ENCODE results near the gene SCGN.

Gene SCGN, protein sequence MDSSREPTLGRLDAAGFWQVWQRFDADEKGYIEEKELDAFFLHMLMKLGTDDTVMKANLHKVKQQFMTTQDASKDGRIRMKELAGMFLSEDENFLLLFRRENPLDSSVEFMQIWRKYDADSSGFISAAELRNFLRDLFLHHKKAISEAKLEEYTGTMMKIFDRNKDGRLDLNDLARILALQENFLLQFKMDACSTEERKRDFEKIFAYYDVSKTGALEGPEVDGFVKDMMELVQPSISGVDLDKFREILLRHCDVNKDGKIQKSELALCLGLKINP

GRCh38 chr6:25652007-25652515 lies at the start of gene SCGN:
Gene SCGN, plus strand, starts transcription at chr6:25652215. Its CDS starts 189 bp downstream, at chr6:25652404.
- no peak within 1 kb of the TSS for H3K27ac Mint-ChIP-seq
- no peak within 1 kb of the TSS for H3K4me3 Mint-ChIP-seq
- H3K9me3 Mint-ChIP-seq (ENCODE audit: low read depth), result no peaks in the 10 kb centered on the region
- no peaks in the 10 kb centered on the region for H3K4me1 Mint-ChIP-seq (ENCODE audit: low read depth)
- H3K27me3 Mint-ChIP-seq, result peaks cover 39% of the 10 kb centered on the region
- no peaks in the 10 kb centered on the region for H3K36me3 Mint-ChIP-seq

GRCh38 chr6:25602674-25602982 lies 49.4 kb upstream of the SCGN start:
- Mint-ChIP-seq H3K4me1 (ENCODE audit: low read depth) (peaks cover 3% of the 10 kb centered on the region), H3K36me3 (peaks cover 5% of the 10 kb centered on the region), H3K9me3 (ENCODE audit: low read depth) (no peaks in the 10 kb centered on the region), H3K27me3 (no peaks in the 10 kb centered on the region), H3K4me3 (no peak overlapping the region), H3K27ac (no peak overlapping the region)

GRCh38 chr6:25603251-25603650 lies 48.8 kb upstream of the SCGN start:
- Mint-ChIP-seq H3K4me1 (ENCODE audit: low read depth) (peaks cover 3% of the 10 kb centered on the region), H3K36me3 (peaks cover 5% of the 10 kb centered on the region), H3K27me3 (no peaks in the 10 kb centered on the region), H3K4me3 (no peak overlapping the region), H3K9me3 (ENCODE audit: low read depth) (no peaks in the 10 kb centered on the region), H3K27ac (no peak overlapping the region)

DNA sequence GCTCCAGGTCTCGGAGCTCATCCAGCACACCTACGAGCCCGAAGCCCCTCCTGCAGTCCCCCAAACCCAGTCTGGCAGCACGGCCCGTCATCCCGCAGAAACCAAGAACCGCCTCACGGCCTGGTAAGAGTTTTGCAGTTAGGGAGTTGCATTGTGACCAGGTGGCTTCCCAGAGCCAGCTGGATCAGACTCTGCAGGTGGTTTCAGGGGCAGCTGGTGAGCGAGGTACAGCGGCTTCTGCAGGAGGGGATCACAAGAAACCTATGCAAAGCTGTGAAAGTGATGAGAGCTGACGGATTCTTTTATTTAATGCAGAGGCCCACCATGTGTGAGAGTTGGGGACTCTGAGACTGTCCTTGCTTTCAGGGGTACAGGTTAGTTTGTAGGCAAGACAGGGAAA lies 45.9 kb upstream of the SCGN start:
- peaks cover 3% of the 10 kb centered on the region for H3K4me1 Mint-ChIP-seq (ENCODE audit: low read depth)
- H3K36me3 Mint-ChIP-seq, result peaks cover 3% of the 10 kb centered on the region
- no peak overlapping the region for H3K27ac Mint-ChIP-seq
- H3K4me3 Mint-ChIP-seq, result no peak overlapping the region
- H3K27me3 Mint-ChIP-seq, result no peaks in the 10 kb centered on the region
- H3K9me3 Mint-ChIP-seq (ENCODE audit: low read depth), result no peaks in the 10 kb centered on the region

GRCh38 chr6:25608558-25609174 lies 43.3 kb upstream of the SCGN start:
- no peaks in the 10 kb centered on the region for H3K27me3 Mint-ChIP-seq
- peaks cover 5% of the 10 kb centered on the region for H3K36me3 Mint-ChIP-seq
- no peak overlapping the region for H3K27ac Mint-ChIP-seq
- no peaks in the 10 kb centered on the region for H3K4me1 Mint-ChIP-seq (ENCODE audit: low read depth)
- no peak overlapping the region for H3K4me3 Mint-ChIP-seq
- no peaks in the 10 kb centered on the region for H3K9me3 Mint-ChIP-seq (ENCODE audit: low read depth)

DNA sequence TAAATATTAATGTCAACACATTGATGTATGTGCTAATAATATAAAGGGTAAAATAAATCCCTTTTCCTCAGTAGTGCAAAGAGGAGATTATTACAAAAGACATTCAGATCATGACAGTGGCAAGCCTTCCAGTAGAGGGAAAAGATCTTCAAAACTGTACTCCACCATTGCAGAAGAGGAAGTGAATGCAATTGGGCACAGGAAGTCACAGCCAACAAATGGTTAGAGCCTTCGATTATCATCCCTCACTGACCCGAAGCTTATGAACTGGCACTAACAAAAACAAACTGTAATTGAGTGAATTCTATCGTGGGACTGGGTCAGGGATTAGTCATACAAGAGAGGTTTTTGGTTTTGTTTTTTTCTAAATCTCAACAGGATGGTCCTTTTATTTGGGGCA lies 39.3 kb upstream of the SCGN start:
- Mint-ChIP-seq H3K4me1 (ENCODE audit: low read depth) (no peaks in the 10 kb centered on the region), H3K9me3 (ENCODE audit: low read depth) (no peaks in the 10 kb centered on the region), H3K4me3 (no peak overlapping the region), H3K27ac (no peak overlapping the region), H3K27me3 (no peaks in the 10 kb centered on the region), H3K36me3 (peaks cover 2% of the 10 kb centered on the region)

- H3K36me3 Mint-ChIP-seq, result peaks cover 4% of the 10 kb centered on the region
- H3K4me1 Mint-ChIP-seq (ENCODE audit: low read depth), result no peaks in the 10 kb centered on the region
- H3K27me3 Mint-ChIP-seq, result no peaks in the 10 kb centered on the region
- no peak overlapping the region for H3K27ac Mint-ChIP-seq
- no peaks in the 10 kb centered on the region for H3K9me3 Mint-ChIP-seq (ENCODE audit: low read depth)
- H3K4me3 Mint-ChIP-seq, result no peak overlapping the region
Observed at GRCh38 chr6:25613415-25613814, 38.6 kb upstream of the SCGN start.

DNA sequence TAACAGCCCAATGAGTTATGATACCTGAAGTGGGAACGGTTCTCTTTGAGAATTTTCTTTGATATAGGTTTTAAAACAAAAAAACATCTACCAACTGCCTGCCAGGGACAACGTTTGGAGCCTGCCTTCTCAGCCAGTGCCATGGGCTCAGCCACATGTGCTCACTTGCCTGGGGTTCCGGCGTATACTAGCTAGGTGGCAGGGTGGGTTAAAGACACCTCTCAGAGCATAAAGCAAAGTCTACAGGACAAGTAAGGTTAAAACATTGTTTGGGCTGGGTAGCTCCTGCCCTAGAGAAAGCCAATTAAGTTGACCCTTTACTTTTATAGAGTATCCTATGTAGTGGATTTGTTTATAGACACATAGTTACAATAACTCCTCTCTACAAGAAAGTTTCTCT lies 38.0 kb upstream of the SCGN start:
- no peaks in the 10 kb centered on the region for H3K9me3 Mint-ChIP-seq (ENCODE audit: low read depth)
- no peaks in the 10 kb centered on the region for H3K4me1 Mint-ChIP-seq (ENCODE audit: low read depth)
- H3K36me3 Mint-ChIP-seq, result peaks cover 5% of the 10 kb centered on the region
- no peak overlapping the region for H3K4me3 Mint-ChIP-seq
- no peaks in the 10 kb centered on the region for H3K27me3 Mint-ChIP-seq
- no peak overlapping the region for H3K27ac Mint-ChIP-seq

- no peak overlapping the region for H3K4me3 Mint-ChIP-seq
- H3K9me3 Mint-ChIP-seq (ENCODE audit: low read depth), result no peaks in the 10 kb centered on the region
- H3K36me3 Mint-ChIP-seq, result peaks cover 10% of the 10 kb centered on the region
- H3K4me1 Mint-ChIP-seq (ENCODE audit: low read depth), result no peaks in the 10 kb centered on the region
- H3K27ac Mint-ChIP-seq, result no peak overlapping the region
- no peaks in the 10 kb centered on the region for H3K27me3 Mint-ChIP-seq
Observed at GRCh38 chr6:25615471-25615870, 36.5 kb upstream of the SCGN start.

DNA sequence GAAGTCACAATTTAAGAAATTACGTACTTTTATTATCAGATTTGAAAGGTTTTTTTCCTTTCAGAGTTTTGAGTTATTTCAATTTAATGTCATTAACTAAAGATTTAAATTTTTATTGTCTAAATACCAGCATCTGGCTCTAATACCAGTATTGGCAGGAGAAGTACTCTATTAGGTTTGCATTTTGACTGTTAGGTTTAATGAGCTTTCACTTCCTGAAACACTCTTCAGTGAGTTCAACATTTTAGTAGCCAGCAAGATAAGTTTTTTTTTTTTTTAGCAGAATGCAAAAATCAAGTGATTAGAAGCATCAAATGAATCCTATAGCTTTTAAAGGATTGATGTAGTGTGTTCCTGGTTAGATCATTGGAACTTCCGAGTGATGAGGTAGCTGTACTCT lies 34.0 kb upstream of the SCGN start:
- Mint-ChIP-seq H3K27me3 (no peaks in the 10 kb centered on the region), H3K27ac (no peak overlapping the region), H3K36me3 (peaks cover 7% of the 10 kb centered on the region), H3K4me3 (no peak overlapping the region), H3K4me1 (ENCODE audit: low read depth) (no peaks in the 10 kb centered on the region), H3K9me3 (ENCODE audit: low read depth) (no peaks in the 10 kb centered on the region)

- Mint-ChIP-seq H3K27ac (no peak overlapping the region), H3K4me1 (ENCODE audit: low read depth) (no peaks in the 10 kb centered on the region), H3K27me3 (no peaks in the 10 kb centered on the region), H3K36me3 (peaks cover 7% of the 10 kb centered on the region), H3K4me3 (no peak overlapping the region), H3K9me3 (ENCODE audit: low read depth) (no peaks in the 10 kb centered on the region)
Observed at GRCh38 chr6:25619217-25619616, 32.8 kb upstream of the SCGN start.

DNA sequence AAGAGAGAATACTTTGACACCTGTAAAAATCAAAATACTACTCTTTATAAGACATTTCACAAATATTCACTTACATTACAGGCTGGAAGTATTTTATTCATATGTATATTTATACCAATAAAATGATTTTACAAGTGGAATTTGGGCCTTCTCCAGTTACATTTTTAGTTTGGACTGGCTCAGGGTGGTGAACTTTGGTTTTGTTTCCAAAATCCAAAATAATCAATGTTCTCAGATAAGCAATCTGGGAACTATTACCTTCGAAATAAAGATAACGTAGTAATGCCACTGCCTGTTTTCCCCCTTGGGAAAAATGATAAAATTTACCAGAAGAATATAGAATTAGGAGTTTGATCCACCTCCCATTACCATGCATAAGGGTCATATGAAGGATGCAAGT lies 31.6 kb upstream of the SCGN start:
- Mint-ChIP-seq H3K36me3 (peaks cover 7% of the 10 kb centered on the region), H3K9me3 (ENCODE audit: low read depth) (no peaks in the 10 kb centered on the region), H3K4me3 (no peak overlapping the region), H3K27ac (no peak overlapping the region), H3K4me1 (ENCODE audit: low read depth) (no peaks in the 10 kb centered on the region), H3K27me3 (no peaks in the 10 kb centered on the region)

- H3K27ac Mint-ChIP-seq, result no peak overlapping the region
Observed at GRCh38 chr6:25623065-25623464, 28.9 kb upstream of the SCGN start.

GRCh38 chr6:25623879-25624278 lies 28.1 kb upstream of the SCGN start:
- no peak overlapping the region for H3K4me3 Mint-ChIP-seq
- H3K4me1 Mint-ChIP-seq (ENCODE audit: low read depth), result no peaks in the 10 kb centered on the region
- no peaks in the 10 kb centered on the region for H3K9me3 Mint-ChIP-seq (ENCODE audit: low read depth)
- no peak overlapping the region for H3K27ac Mint-ChIP-seq
- H3K36me3 Mint-ChIP-seq, result peaks cover 4% of the 10 kb centered on the region
- peaks cover 2% of the 10 kb centered on the region for H3K27me3 Mint-ChIP-seq

More at GRCh38 chr6:25623065-25623464, 28.9 kb upstream of the SCGN start:
- Mint-ChIP-seq H3K4me1 (ENCODE audit: low read depth) (no peaks in the 10 kb centered on the region), H3K36me3 (peaks cover 7% of the 10 kb centered on the region), H3K9me3 (ENCODE audit: low read depth) (no peaks in the 10 kb centered on the region), H3K4me3 (no peak overlapping the region), H3K27me3 (no peaks in the 10 kb centered on the region)

DNA sequence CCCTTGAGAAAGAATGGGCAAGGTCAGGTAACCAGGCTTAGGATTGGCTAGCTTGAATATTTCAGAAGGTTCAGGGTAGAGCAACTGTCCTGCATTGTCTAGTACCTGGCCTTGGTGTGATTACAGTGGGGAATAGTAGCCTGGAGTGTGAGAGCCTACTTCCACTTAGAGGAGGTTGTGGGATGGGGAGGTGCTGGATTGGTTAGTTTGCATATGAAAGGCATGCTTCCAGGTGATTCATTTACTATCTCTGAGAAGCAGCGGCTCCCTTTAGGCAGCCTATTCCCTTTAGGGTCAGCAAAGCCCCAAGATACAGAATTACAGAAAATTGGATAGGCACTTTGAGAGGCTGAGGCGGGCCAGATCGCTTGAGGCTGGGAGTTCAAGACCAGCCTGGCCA lies 25.0 kb upstream of the SCGN start:
- Mint-ChIP-seq H3K4me1 (ENCODE audit: low read depth) (no peaks in the 10 kb centered on the region), H3K4me3 (no peak overlapping the region), H3K27me3 (peaks cover 6% of the 10 kb centered on the region), H3K36me3 (no peaks in the 10 kb centered on the region), H3K27ac (no peak overlapping the region), H3K9me3 (ENCODE audit: low read depth) (no peaks in the 10 kb centered on the region)

Measured in activated naive CD8-positive, alpha-beta T cell (primary cell).